GM19035 (cell line): ENCODE results near the gene LIAS.

ENCODE experiments used
- ATAC-seq: cut with Tn5 transposase; IDR thresholded peaks from one replicate; pipeline ENCODE4 v1.9.1; 2021; ENCODE audit not compliant: unreplicated experiment

LIAS gene

DNA sequence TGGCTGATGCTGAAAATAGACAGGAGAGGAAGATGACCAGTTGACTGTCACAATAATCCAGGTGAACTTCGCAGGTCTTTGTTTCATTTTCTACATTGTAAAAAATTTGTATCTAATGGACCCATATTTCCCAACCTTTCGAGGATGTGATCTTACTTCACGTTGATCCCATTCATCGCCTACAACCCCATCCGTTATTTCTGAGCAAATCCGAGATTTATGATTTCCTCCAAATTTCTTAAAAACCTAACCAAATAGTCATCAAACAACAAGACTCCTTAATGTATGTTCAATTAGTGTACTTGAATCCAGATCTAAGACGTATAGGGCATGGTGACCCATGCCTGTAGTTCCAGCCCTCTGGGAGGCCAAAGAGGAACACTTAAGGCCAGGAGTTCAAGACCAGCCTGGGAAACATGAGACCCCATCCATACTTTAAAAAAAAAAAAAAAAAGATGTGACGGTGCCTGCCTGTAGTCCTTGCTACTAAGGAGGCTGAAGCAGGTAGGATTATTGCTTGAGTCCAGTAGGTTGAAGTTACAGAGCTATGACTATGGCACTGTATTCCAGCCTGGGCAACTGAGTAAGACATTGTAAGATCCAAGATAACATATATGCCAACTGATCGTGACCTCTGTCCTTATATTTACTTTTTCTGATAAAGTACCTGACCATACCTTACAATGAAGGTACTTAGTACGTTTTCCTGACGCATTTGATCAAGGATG is 5.8 kb upstream of the LIAS start:
- ATAC-seq: no peak

DNA sequence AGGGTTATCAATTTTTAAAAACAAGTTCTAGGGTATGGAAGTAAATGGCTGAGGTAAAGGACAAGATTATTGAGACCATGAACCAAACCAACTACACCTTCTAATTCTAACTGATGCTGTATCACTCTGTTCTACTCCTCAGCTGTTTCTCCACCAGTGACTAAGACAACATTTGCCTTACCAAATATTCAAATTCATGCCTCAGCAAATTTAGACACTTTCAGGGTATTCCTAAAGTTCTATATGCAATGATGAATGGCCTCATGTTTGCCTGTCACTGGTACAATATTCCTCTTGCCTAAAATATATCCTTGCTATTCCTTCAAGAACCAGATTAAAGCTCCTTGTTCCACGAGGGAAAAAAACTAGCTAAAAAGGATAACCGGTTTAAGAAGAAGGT is 5.1 kb upstream of the LIAS start:
- ATAC-seq: no peak

DNA sequence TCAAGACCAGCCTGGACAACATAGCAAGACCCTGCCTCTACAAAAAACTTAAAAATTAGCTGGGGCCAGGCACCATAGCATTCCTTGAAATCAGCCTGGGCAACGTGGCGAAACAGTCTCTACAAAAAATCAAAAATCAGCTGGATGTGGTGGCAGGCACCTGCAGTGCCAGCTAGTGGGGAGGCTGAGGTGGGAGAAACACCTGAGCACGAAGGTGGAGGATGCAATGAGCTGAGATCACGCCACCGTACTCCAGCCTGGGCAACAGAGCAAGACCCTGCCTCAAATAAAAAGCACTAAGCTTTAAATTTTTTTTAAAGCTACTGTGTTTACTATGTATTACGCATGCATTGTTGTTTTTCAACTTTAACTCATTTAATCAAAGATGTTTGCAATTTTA is 3.4 kb upstream of the LIAS start:
- ATAC-seq: no peak

DNA sequence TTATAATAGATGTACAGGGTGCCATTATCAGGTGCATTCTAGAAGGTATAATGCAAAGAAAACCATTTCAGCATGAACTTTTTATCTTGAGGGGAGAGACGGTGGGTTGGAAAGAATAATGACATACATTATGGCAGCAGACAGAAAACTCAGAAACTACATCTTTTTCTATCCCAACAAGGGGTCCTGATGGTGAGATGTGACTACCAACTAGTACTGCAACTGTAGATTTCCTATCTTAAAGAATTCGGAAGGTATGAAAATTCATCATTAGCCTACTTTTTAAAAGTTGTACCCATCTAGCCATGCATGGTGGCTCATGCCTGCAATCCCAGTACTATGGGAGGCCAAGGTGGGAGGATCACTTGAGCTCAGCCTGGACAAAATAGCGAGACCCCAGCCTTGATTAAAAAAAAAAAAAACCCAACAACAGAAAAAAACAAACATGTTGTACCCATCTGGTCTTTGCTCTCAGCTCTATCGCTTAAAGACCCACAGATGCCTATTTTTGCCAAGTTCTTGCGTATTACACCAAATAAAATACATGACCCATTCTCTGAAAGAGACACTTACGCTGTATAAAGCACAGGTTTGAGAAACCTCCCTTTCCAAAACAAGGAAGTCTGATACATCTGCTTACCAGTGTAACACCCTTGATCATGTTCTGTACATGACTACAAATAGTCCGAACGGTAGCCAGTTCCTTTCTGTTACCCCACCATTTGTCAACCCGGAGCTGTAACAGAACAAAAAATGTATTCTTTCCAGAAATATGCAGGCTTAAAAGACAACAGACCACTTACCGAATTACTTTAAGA is 1.7 kb upstream of the LIAS start:
- ATAC-seq: no peak

DNA sequence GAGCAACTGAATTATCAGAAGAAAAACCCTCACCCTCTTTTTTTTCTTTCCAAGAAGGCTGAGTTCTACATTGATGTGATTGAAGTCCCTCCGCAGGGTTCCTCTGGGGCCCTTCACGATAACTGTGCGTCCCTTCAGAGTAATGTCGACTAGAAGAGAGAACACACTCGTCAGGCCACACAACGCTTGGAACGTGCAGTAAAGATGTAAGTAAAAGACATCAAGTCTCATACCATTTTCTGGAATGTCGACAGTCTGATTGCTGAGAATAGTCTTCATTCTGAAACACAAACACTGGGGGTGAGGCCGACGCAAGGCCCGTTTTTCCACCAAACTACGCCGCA is 723 bp upstream of the LIAS start:
- ATAC-seq: peak; percentile 2

DNA sequence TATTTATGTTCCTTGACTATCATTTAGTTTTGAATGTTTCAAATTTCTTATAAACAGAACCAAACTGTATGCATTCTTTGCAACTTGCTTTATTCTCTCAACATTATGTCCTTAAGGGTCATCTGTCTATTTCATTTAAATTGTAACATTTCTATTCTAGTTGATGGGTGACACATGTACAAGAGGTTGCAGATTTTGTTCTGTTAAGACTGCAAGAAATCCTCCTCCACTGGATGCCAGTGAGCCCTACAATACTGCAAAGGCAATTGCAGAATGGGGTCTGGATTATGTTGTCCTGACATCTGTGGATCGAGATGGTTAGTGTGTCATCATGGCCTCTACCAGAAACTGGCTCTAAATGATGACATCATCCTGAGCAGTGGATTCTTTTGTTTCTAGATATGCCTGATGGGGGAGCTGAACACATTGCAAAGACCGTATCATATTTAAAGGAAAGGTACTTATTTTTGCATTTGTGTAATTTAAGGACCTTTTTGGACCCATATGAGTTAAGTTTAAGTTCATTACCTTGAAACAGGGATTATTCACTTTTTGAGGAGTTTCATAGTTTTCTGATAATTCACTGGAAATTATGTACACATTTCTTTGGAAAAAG is 6.1 kb downstream of the LIAS start:
- ATAC-seq: no peak

DNA sequence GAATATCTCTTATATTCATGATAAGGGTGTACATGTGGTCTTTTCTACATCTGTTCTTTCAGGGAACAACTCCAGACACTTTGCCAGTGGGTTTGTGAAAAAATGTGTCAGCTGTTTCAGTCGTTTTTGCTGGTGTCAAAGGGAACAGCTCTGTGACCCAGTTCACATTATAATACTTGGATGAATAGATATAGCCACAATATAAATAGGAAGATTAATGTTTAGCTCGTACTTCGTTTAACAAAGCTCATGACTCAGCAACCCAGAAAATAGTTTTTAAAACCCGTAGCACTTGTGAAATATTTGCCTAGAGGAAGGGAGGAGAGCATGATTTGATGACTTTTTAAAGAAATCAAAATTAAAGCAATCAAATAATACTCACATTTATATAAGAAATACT is 7.9 kb downstream of the LIAS start:
- no peak for ATAC-seq

DNA sequence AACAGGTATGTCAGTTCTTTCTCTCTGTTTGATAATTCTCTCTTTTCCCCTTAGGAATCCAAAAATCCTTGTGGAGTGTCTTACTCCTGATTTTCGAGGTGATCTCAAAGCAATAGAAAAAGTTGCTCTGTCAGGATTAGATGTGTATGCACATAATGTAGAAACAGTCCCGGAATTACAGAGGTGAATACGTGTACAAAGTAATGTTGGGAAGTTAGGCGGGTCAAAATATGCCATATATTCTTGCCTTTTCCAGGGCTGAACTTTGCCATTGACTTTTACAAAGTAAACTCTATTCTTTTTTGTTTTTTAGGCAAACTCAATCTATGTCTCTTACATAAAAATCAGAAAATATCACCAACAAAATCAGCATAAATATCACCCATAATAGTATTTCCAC is 8.6 kb downstream of the LIAS start:
- no peak for ATAC-seq

DNA sequence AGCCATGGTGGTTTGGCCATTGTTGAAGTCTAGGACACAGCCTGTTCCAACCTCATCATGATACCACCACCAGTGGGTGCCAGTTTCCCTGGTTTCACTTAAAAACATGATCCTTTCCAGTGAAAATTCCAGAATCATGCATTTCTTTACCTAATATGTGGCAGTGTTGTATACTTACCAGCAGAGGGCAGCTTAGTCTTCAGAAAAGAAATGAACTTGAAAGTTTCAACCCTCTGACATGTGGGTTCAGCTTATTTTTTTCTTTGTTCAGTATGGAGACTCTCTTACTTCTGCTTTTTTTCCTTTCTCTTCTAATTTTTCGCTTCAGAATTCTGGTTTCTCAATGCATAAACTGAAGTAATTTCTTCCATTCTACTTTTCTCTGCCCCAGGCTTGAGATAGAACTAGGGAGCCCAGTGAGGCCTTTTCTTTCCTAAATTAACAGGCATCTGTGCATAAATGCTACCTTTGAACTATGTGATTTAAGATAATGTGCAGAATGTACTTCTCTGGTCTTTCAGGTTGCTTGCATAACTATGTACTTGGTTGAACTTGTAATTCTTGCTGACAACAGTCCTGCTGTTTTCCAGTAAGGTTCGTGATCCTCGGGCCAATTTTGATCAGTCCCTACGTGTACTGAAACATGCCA is 10.7 kb downstream of the LIAS start:
- ATAC-seq: peak; percentile 90

DNA sequence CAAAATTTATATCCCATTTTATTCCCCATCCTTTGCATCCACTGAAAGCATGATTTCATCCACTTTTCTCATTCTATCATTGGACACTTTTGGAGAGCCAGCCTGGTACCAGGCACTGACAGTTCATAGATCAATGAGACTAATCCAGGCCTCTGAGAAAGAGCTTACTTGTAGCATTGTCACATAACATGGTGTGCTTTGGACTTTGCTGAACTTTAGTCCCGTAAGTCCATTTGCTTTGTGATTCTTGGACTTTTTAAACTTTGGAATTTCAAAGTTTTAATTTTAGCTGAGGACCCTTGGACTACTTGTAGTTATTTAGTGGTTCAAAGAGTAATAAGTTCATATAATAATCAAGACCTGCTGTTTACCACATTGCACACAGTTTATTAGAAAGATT is 11.5 kb downstream of the LIAS start:
- ATAC-seq: no peak

DNA sequence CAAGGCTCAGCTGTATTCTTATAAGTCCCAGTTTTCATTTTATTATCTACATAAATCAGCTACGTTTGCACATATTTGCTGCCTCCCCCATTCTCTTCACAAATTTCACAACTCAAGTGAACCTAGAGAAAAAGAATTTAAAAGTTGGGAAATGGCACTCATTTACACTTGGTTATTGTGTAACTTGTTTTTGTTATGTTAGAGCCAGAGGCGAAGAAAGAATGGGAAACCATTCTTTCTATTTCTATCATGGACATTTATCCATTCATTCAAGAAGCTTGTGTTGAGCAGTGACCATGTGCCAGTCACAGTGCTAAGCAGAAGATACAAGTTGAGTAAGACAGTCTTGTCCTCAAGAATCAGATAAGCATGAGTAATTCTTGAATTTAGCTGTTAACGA is 13.5 kb downstream of the LIAS start:
- ATAC-seq: no peak

DNA sequence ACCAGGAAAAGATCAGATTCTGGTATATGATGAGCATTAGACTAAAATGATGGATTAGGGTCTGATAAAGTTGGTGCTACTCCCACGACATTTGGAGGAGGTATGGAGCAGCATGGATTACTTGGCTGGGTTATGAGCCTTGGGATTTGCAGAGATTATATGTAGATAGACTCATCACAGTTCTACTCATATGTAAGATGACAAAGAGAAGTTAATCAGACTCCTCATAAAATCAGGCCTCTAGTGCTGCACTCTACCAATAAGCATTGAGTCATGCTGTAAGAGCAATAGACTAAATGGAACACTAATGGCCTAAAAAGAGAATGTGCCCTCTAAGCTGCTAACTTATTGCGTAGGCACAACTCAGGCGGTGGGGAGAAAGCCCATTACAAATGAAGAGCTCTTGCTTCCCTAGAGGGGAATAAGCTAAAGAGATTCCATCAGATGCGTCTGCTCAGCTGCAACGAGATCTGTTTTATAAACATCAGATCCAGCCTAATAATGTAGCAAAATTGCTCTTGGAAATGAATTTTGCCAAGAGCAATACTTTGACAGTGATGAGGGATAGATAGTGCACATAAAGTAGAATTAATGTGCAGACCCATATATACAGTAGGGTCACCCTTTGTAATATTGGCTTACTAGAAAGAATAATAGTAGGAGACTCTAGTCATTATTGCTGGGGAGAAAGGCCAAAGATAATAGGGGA is 17.5 kb downstream of the LIAS start:
- ATAC-seq: no peak

DNA sequence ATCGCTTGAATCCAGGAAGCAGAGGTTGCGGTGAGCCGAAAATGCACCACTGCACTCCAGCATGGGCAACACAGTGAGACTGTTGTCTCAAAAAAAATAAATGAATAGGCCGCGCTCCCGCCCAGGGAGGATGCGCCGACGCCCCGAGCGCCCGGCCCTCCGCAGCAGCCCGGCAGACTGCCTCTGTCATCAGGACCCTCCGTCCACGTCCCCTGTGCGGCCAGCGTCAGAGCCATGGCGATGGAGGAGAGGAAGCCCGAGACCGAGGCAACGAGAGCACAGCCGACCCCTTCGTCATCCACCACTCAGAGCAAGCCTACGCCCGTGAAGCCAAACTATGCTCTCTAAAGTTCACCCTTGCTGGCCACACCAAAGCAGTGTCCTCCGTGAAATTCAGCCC is 21.4 kb downstream of the LIAS start:
- no peak for ATAC-seq

DNA sequence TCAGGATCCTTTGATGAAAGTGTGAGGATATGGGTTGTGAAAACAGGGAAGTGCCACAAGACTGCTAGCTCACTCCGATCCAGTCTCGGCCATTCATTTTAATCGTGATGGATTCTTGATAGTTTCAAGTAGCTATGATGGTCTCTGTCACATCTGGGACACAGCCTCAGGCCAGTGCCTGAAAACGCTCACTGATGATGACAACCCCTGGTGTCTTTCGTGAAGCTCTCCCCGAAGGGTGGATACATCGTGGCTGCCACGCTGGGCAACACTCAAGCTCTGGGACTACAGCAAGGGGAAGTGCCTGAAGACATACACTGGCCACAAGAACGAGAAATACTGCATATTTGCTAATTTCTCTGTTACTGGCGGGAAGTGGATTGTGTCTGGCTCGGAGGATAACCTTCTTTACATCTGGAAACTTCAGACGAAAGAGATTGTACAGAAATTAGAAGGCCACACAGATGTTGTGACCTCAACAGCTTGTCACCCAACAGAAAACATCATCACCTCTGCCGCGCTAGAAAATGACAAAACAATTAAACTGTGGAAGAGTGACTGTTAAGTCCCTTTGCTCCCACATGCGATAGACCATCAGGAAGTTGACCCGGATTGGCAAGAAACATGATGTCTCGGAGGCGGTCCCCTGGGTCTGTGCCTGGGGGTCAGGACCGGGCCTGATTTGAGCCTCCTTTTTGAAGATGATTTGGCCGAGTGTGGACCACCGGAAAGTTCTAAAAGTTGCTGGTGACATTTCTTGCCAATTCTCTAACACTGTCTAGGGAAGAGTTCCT is 22.2 kb downstream of the LIAS start:
- no peak for ATAC-seq

DNA sequence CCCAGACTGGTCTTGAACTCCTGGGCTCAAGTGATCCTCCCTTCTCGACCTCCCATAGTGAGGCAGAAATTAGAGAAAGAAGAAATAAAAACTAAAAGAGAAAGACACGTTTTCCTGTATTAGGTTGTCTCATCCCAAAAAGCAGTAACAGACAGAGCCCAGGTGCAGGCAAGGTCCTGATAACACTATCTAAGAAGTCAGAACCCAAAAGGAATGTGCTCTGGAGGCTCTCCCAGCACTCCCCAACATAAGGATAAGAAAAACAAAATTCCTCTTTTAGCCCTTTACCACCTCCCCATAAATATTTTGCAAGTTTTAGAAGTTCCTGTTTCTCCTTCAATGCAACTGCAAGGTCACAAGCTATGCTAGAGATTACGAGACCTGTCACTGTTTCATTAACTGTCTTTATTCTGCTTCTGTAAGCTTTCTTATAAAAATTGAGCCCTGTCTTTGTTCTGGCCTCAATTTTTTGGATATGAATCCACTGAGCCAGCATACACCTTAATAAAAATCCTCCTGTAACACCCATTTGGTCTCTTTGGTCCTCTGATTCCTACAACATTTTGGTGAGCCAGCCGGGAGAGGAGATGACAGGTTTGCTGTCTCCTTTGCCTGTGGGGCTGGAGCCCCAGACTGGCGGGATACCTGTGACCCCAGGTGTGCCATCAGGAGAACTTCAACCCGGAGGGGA is 25.9 kb downstream of the LIAS start:
- no peak for ATAC-seq

DNA sequence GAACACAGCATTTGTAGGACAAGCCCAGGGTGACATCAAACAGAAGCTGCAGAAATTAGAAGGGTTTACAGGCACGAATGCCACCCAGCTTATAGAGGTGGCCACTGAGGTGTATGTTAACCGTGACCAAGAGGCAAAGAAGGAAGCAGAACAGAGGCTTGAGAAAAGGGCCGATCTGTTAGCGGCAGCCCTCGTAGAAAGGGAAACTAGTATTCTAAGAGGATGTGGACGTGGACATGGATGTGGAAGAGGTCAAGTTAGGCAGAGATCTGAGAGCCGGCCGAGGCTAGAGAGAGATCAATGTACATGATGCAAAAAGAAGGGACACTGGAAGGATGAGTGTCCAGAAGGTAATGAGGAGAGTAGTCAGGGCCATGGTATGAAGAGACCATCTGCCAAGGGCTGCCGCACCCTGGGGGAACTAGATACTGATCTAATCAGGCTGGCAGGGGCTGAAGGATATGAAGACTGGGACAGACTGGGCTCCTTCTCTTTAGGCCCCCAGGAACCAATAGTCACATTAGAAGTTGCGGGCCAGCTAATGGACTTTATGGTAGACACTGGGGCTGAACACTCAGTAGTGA is 27.5 kb downstream of the LIAS start:
- no peak for ATAC-seq

DNA sequence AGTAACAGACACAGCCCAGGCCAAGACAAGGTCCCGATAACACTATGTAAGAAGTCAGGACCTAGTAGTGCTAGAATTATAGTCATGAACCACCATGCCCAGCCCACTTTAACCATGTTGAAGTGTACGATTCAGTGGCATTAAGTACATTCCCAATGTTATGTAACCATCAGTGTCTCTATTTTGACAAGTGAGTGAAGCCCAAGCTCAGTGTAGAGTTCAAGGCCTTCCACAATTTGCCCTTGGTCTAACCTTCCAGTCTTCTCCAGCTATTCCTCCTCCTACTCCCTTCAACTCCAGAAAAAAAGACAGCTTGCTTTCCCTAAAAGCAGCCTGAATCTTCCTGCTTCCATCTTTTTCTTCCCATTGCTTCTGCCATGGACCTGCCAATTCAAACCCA is 31.5 kb downstream of the LIAS start:
- no peak for ATAC-seq

DNA sequence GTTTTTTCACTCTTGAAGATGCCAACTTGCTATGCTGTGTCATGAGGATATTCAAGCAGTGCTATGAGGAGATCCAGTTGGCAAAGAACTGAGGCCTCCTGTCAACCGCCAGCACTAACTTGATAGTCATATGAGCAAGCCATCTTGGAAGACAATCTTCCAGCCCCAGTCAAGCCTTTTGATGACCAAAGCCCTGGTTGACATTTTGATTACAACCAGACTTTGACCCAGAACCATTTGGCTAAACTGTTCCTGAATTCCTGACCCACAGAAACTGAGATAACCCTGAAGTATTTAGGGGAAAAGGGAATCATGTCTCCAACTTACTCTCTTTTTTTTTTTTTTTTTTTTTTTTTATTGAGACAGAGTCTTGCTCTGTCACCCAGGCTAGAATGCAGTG is 35.5 kb downstream of the LIAS start:
- ATAC-seq: no peak

DNA sequence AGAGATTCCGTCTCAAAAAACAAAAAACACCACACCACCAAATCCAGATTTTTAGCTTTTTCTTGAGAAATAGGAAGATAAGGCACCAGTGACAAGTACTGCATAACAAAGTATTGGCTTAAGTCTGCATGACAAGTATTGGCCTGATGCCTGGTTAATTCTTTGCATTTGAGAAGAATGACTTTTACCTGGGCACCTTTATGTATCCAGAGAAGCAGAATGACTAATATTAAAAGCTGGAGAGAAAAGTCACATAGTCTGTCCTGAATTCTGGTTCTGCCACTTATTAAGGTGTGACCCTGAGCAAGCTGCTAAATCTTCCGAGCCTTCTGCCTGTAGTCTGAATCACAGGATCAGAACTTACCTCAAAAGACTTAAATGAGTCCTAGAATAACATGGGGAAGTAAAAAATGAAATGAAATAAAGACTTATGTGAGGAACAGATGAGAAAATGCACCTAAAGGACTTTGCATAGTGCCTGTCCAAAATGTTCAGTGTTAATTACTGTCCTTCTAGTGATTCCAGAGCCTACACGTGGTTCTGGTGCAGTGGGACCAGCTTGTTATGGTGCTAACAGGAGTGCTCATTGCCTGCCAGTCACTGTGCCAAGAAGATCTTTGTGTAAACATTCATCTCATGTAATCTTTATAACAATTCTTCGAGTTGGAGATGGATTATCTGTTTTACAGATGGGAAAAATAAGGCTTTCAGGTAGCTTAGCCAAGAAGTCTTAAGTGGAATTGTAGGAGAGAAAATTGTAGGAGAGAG is 36.8 kb downstream of the LIAS start:
- no peak for ATAC-seq
